HPDE6-E6E7 (cell line): ENCODE measurements around the gene ADNP2.

Source experiments
- DNase-seq: peaks from one replicate; pipeline ENCODE4 v3.0.0; 2011; ENCODE audit warnings: missing footprints; ENCODE audit errors: extremely low spot score

ADNP2 gene

GRCh38 chr18:80105369-80106167 is 3.5 kb upstream of the ADNP2 start:
- no peak for DNase-seq

- no peak for DNase-seq
Measured at GRCh38 chr18:80106482-80107051, 2.5 kb upstream of the ADNP2 start.

- no peak for DNase-seq
Measured at GRCh38 chr18:80107426-80107825, 1.6 kb upstream of the ADNP2 start.

GRCh38 chr18:80108121-80108536 is 933 bp upstream of the ADNP2 start:
- DNase-seq = no peak

GRCh38 chr18:80109676-80110078 is 615 bp downstream of the ADNP2 start:
- DNase-seq = peak; percentile 35

GRCh38 chr18:80112624-80113248 is 3.7 kb downstream of the ADNP2 start:
- no peak for DNase-seq

GRCh38 chr18:80115035-80115434 is 6.0 kb downstream of the ADNP2 start:
- DNase-seq = no peak

- DNase-seq = no peak
Measured at GRCh38 chr18:80119111-80119510, 10.0 kb downstream of the ADNP2 start.

GRCh38 chr18:80120932-80121331 is 11.9 kb downstream of the ADNP2 start:
- DNase-seq = no peak

GRCh38 chr18:80124131-80124530 is 15.1 kb downstream of the ADNP2 start:
- DNase-seq = no peak

- DNase-seq = no peak
Measured at GRCh38 chr18:80126797-80127196, 17.7 kb downstream of the ADNP2 start.

- DNase-seq = no peak
Measured at GRCh38 chr18:80127635-80128034, 18.6 kb downstream of the ADNP2 start.

- DNase-seq = no peak
Measured at GRCh38 chr18:80129672-80130367, 20.8 kb downstream of the ADNP2 start.

GRCh38 chr18:80130555-80130954 is 21.5 kb downstream of the ADNP2 start:
- DNase-seq = no peak

- no peak for DNase-seq
Measured at GRCh38 chr18:80132180-80132812, 23.2 kb downstream of the ADNP2 start.

- DNase-seq = no peak
Measured at GRCh38 chr18:80133124-80133523, 24.1 kb downstream of the ADNP2 start.

- no peak for DNase-seq
Measured at GRCh38 chr18:80135136-80135535, 26.1 kb downstream of the ADNP2 start.

GRCh38 chr18:80136679-80137078 is 27.6 kb downstream of the ADNP2 start:
- no peak for DNase-seq

- no peak for DNase-seq
Measured at GRCh38 chr18:80137137-80137536, 28.1 kb downstream of the ADNP2 start.

- no peak for DNase-seq
Measured at GRCh38 chr18:80137976-80138375, 28.9 kb downstream of the ADNP2 start.

GRCh38 chr18:80140455-80140985 is 31.5 kb downstream of the ADNP2 start:
- DNase-seq = no peak

GRCh38 chr18:80143881-80144280 is 34.8 kb downstream of the ADNP2 start:
- DNase-seq = no peak
